GM20000 (cell line): Measurements from ENCODE around the gene YPEL2.
A peak's percentile ranks its signal among the peaks of the same experiment; 100 is the strongest.

ENCODE experiments used
- DNase-seq: peaks from one replicate; pipeline ENCODE4 v3.0.0; 2012; ENCODE audit warnings: low spot score
- CTCF ChIP-seq: IDR thresholded peaks from 2 replicates; pipeline ENCODE4 v1.5.1; 2012; ENCODE audit warnings: mild to moderate bottlenecking, control low read depth; ENCODE audit errors: extremely low read depth, missing control alignments

Gene YPEL2

GRCh38 chr17:59437791-59438281, 106.4 kb downstream of the YPEL2 start:
- TF ChIP-seq CTCF: no peak
- DNase-seq: no peak

GRCh38 chr17:59439262-59439661, 107.8 kb downstream of the YPEL2 start:
- TF ChIP-seq CTCF: no peak
- no peak for DNase-seq

DNA sequence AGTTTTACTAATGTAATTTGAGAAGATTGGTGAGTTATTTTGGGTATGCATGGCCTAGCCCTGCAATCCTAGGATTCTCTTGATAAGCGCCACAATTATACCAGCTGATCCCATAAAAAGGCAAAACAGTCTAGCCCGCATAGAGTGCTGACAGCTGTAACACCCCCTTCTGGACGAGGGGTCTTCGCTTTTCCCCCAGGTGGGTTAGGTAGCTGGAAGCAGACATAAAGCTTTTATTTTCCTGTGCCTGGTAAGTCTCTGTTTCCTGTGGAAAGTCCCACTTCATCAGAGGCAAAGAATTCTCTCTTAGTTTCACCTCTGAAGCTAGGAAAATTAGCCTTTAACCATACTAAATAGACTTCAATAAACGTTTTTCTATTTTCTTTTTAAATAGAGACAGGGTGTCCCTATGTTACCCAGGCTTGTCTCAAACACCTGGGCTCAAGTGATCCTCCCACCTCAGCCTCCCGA, 108.3 kb downstream of the YPEL2 start:
- no peak for DNase-seq
- TF ChIP-seq CTCF: no peak

GRCh38 chr17:59440757-59441463, 109.5 kb downstream of the YPEL2 start:
- DNase-seq: peak; percentile 80
- peak; percentile 86 for TF ChIP-seq CTCF

- no peak for TF ChIP-seq CTCF
- no peak for DNase-seq
Observed at GRCh38 chr17:59441464-59442096, 110.1 kb downstream of the YPEL2 start.

GRCh38 chr17:59443106-59443505, 111.7 kb downstream of the YPEL2 start:
- TF ChIP-seq CTCF: no peak
- no peak for DNase-seq
